Kidney (tissue), 14 donors: ENCODE measurements around the gene NARS2. TPM values are rescaled to one million over a fixed set of nuclear protein-coding genes. Genes with fewer than 3 reads are reported as not detected.

Experiments
- DNase-seq, 5 donors: peaks; one replicate each; pipeline ENCODE4 v3.0.0-alpha.2; 2013 to 2020
- FAIRE-seq: peaks from 2 replicates; lab custom pipeline; 2012; peaks lifted over from hg19 to GRCh38; lab: Jason Lieb, UNC
- H3K27ac ChIP-seq, 2 donors: one replicate each; pipeline ENCODE4 v1.7.0; 2013; ENCODE audit warnings: low read depth in 2 of 2, low read length in 2 of 2, inconsistent platforms in 1 of 2
- H3K27me3 ChIP-seq: one replicate; pipeline ENCODE4 v1.7.1; 2013; ENCODE audit warnings: low read length, inconsistent platforms; ENCODE audit not compliant: control insufficient read depth, insufficient read depth
- H3K36me3 ChIP-seq, 3 donors: one replicate each; pipeline versions ENCODE4 v1.7.0 to v1.7.1; 2013; ENCODE audit warnings: low read length in 3 of 3, control low read depth in 1 of 3, inconsistent platforms in 1 of 3; ENCODE audit not compliant: insufficient read depth in 3 of 3, control insufficient read depth in 2 of 3
- H3K4me1 ChIP-seq, 3 donors: one replicate each; pipeline versions ENCODE4 v1.7.0 to v1.7.1; 2013; ENCODE audit warnings: low read length in 3 of 3, inconsistent platforms in 1 of 3, low read depth in 1 of 3; ENCODE audit not compliant: control insufficient read depth in 2 of 3, insufficient read depth in 2 of 3
- H3K4me3 ChIP-seq, 3 donors: one replicate each; pipeline versions ENCODE4 v1.7.0 to v1.8.1; 2013; ENCODE audit warnings: low read length in 3 of 3, control low read depth in 1 of 3, inconsistent platforms in 1 of 3
- H3K9ac ChIP-seq, 3 donors: one replicate each; pipeline versions ENCODE4 v1.7.0 to v1.7.1; 2013; ENCODE audit warnings: low read length in 3 of 3, control low read depth in 1 of 3, inconsistent platforms in 1 of 3
- H3K9me3 ChIP-seq, 3 donors: one replicate each; pipeline versions ENCODE4 v1.7.0 to v1.7.1; 2013; ENCODE audit warnings: low read length in 3 of 3, control low read depth in 1 of 3, inconsistent platforms in 1 of 3; ENCODE audit not compliant: control insufficient read depth in 2 of 3, insufficient read depth in 1 of 3
- CTCF ChIP-seq: IDR thresholded peaks from 3 replicates; pipeline ENCODE4 v1.5.1; 2012; ENCODE audit warnings: mild to moderate bottlenecking, moderate library complexity, borderline replicate concordance; ENCODE audit not compliant: insufficient read depth; ENCODE audit errors: extremely low read depth
- intact Hi-C: fragments of 100-400 bp; cut with DNase I; formaldehyde crosslinking; loops from one replicate; pipeline ENCODE4 v1.11.1; 2022
- polyA plus RNA-seq: library from polyadenylated mRNA; stranded (reverse); fragments of 350-450 nt; fragmentation: Illumina TruSeq; extraction: RNeasy Lipid Tissue Mini Kit (QIAGEN cat#74804); gene quantifications from one replicate; pipeline ENCODE4 v1.2.3, GENCODE V29; 2014; ENCODE audit warnings: low read depth, low replicate concordance; ENCODE audit not compliant: insufficient read depth
- total RNA-seq: library from RNA; stranded (reverse); fragmentation: NEBNext Ultra II Directional; extraction: Animal tissue kit (Norgen Biotek cat#: 25700); gene quantifications from one replicate; pipeline ENCODE4 v1.2.1, GENCODE V29; 2021
- donor health status: control.
- donor health status: control.
- donor health status: control.
- donor health status: control.
- donor health status: control.
- donor health status: DM: yes; HTN: yes; CAD: no.
- donor health status: Normal renal cell carcinoma (clear cell type).

The NARS2 gene
- total and polyA plus RNA-seq, 2 donors from 2014 or later = 13.0 to 13.2 TPM

GRCh38 chr11:78497293-78497692 lies 77.4 kb downstream of the NARS2 start:
- intact Hi-C loops = no loop called here
- Histone ChIP-seq H3K36me3 (no peaks in the 10 kb centered on the region), H3K27me3 (no peaks in the 10 kb centered on the region), H3K9me3 (no peaks in the 10 kb centered on the region), H3K4me3 (no peak overlapping the region), H3K4me1 (no peaks in the 10 kb centered on the region), H3K27ac (no peak overlapping the region), H3K9ac (no peak overlapping the region)
- no peak for TF ChIP-seq CTCF
- no peak for FAIRE-seq
- DNase-seq = no peak

- Histone ChIP-seq H3K4me3 (no peak overlapping the region), H3K27ac (no peak overlapping the region), H3K27me3 (no peaks in the 10 kb centered on the region), H3K9me3 (no peaks in the 10 kb centered on the region), H3K4me1 (no peaks in the 10 kb centered on the region), H3K36me3 (no peaks in the 10 kb centered on the region), H3K9ac (no peak overlapping the region)
- intact Hi-C loops = no loop called here
- TF ChIP-seq CTCF = no peak
- no peak for DNase-seq
- FAIRE-seq = no peak
Measured at GRCh38 chr11:78493413-78493975, 81.2 kb downstream of the NARS2 start.

GRCh38 chr11:78492973-78493372 lies 81.7 kb downstream of the NARS2 start:
- Histone ChIP-seq H3K4me1 (no peaks in the 10 kb centered on the region), H3K4me3 (no peak overlapping the region), H3K27me3 (no peaks in the 10 kb centered on the region), H3K36me3 (no peaks in the 10 kb centered on the region), H3K27ac (no peak overlapping the region), H3K9me3 (no peaks in the 10 kb centered on the region), H3K9ac (no peak overlapping the region)
- no peak for FAIRE-seq
- no peak for TF ChIP-seq CTCF
- intact Hi-C loops = no loop called here
- no peak for DNase-seq

GRCh38 chr11:78489184-78489583 lies 85.5 kb downstream of the NARS2 start:
- H3K4me3 ChIP-seq = no peak overlapping the region
- TF ChIP-seq CTCF = no peak
- H3K9me3 ChIP-seq = peaks cover 0 to 2% (median 0%) of the 10 kb centered on the region in 3 donors
- FAIRE-seq = no peak
- no peaks in the 10 kb centered on the region for H3K36me3 ChIP-seq
- DNase-seq = no peak
- H3K9ac ChIP-seq = no peak overlapping the region
- intact Hi-C loops = no loop called here
- H3K27me3 ChIP-seq = no peaks in the 10 kb centered on the region
- no peaks in the 10 kb centered on the region for H3K4me1 ChIP-seq
- H3K27ac ChIP-seq = no peak overlapping the region
